Liver (tissue), 3 donors: ENCODE measurements around the gene ELK3.

ENCODE experiments used
- CTCF ChIP-seq: fragments of 150-350 bp; IDR thresholded peaks from 2 replicates; pipeline ENCODE4 v1.5.1; 2017; ENCODE audit warnings: improper control_type of control experiment, low read depth, low read length; ENCODE audit not compliant: missing input control
- EGR1 ChIP-seq, 2 donors: IDR thresholded peaks; 2 replicates each; pipeline ENCODE4 v1.6.1; 2016 to 2018; ENCODE audit warnings: antibody characterized with exemption in 2 of 2, low read depth in 2 of 2
- FOXA1 ChIP-seq: IDR thresholded peaks from 2 replicates; pipeline ENCODE4 v1.6.1; 2016; ENCODE audit warnings: antibody characterized with exemption
- GABPA ChIP-seq, 2 donors: IDR thresholded peaks in 1 of 2; conservative IDR thresholded peaks in 1 of 2; 2 replicates each; pipeline ENCODE4 v1.6.1; 2016; ENCODE audit warnings: antibody characterized with exemption in 2 of 2, mild to moderate bottlenecking in 1 of 2, moderate library complexity in 1 of 2
- JUND ChIP-seq, 2 donors: IDR thresholded peaks; 2 replicates each; pipeline ENCODE4 v1.6.1; 2016; ENCODE audit warnings: antibody characterized with exemption in 2 of 2
- NR2F2 ChIP-seq: IDR thresholded peaks from 2 replicates; pipeline ENCODE4 v1.6.1; 2016; ENCODE audit warnings: antibody characterized with exemption
- RAD21 ChIP-seq, 2 donors: IDR thresholded peaks; 2 replicates each; pipeline ENCODE4 v1.6.1; 2016; ENCODE audit warnings: antibody characterized with exemption in 2 of 2, mild to moderate bottlenecking in 2 of 2
- RXRA ChIP-seq, 2 donors: IDR thresholded peaks; 2 replicates each; pipeline ENCODE4 v1.6.1; 2017 to 2018; ENCODE audit warnings: antibody characterized with exemption in 2 of 2, mild to moderate bottlenecking in 1 of 2
- SP1 ChIP-seq: IDR thresholded peaks from 2 replicates; pipeline ENCODE4 v1.6.1; 2018; ENCODE audit warnings: antibody characterized with exemption, mild to moderate bottlenecking
- TAF1 ChIP-seq: conservative IDR thresholded peaks from 2 replicates; pipeline ENCODE4 v1.6.1; 2016; ENCODE audit warnings: antibody characterized with exemption, mild to moderate bottlenecking
- YY1 ChIP-seq: IDR thresholded peaks from 2 replicates; pipeline ENCODE4 v1.6.1; 2016; ENCODE audit warnings: antibody characterized with exemption, mild to moderate bottlenecking
- TF ChIP-seq, protein P1 (sequence below): IDR thresholded peaks from 2 replicates; pipeline ENCODE4 v1.6.1; 2016; ENCODE audit warnings: antibody characterized with exemption
- TF ChIP-seq, protein P2 (sequence below): IDR thresholded peaks from 2 replicates; pipeline ENCODE4 v1.6.1; 2016; ENCODE audit warnings: antibody characterized with exemption, mild to moderate bottlenecking
- TF ChIP-seq, protein P3 (sequence below): IDR thresholded peaks from 2 replicates; pipeline ENCODE4 v1.6.1; 2016; ENCODE audit warnings: antibody characterized with exemption
- donor health status: healthy.
- donor health status: healthy.

DNA sequence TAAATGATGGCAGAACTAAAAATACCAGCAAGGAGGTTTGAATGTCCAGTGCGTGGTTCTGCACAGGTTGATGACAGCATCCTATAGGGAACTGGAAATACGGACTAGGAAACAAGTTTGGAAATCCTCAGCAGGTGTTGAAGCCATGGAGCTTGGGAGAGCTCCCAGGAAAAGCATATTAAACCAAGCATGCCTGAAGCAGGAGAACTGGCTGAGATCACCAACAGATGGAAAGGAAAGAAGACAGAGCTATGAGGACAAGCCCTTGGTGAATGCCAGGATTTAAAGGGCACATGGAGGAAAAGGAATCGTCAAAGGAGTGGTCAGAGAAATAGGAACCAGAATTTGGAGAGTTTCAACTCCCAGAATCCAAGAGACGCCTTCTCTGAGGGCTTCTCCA, 21.2 kb upstream of the ELK3 start:
- TF ChIP-seq CTCF (no peak), JUND (IDR thresholded peaks at IDR 0.05) (no peak), TAF1 (no peak), RAD21 (IDR thresholded peaks at IDR 0.05) (no peak), YY1 (no peak), RXRA (IDR thresholded peaks at IDR 0.05) (no peak), EGR1 (IDR thresholded peaks at IDR 0.05; ENCODE audit: low read depth in 2 of 2) (no peak), SP1 (no peak), NR2F2 (no peak), GABPA (IDR thresholded peaks at IDR 0.05 in 1 of 2, conservative IDR thresholded peaks at IDR 0.05 in 1 of 2) (no peak), FOXA1 (no peak)
- TF ChIP-seq, protein P1, sequence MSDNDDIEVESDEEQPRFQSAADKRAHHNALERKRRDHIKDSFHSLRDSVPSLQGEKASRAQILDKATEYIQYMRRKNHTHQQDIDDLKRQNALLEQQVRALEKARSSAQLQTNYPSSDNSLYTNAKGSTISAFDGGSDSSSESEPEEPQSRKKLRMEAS: no peak
- TF ChIP-seq, protein P2, sequence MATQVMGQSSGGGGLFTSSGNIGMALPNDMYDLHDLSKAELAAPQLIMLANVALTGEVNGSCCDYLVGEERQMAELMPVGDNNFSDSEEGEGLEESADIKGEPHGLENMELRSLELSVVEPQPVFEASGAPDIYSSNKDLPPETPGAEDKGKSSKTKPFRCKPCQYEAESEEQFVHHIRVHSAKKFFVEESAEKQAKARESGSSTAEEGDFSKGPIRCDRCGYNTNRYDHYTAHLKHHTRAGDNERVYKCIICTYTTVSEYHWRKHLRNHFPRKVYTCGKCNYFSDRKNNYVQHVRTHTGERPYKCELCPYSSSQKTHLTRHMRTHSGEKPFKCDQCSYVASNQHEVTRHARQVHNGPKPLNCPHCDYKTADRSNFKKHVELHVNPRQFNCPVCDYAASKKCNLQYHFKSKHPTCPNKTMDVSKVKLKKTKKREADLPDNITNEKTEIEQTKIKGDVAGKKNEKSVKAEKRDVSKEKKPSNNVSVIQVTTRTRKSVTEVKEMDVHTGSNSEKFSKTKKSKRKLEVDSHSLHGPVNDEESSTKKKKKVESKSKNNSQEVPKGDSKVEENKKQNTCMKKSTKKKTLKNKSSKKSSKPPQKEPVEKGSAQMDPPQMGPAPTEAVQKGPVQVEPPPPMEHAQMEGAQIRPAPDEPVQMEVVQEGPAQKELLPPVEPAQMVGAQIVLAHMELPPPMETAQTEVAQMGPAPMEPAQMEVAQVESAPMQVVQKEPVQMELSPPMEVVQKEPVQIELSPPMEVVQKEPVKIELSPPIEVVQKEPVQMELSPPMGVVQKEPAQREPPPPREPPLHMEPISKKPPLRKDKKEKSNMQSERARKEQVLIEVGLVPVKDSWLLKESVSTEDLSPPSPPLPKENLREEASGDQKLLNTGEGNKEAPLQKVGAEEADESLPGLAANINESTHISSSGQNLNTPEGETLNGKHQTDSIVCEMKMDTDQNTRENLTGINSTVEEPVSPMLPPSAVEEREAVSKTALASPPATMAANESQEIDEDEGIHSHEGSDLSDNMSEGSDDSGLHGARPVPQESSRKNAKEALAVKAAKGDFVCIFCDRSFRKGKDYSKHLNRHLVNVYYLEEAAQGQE: no peak
- TF ChIP-seq, protein P3, sequence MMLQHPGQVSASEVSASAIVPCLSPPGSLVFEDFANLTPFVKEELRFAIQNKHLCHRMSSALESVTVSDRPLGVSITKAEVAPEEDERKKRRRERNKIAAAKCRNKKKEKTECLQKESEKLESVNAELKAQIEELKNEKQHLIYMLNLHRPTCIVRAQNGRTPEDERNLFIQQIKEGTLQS: no peak
